Stomach (tissue), 4 donors: Measurements from ENCODE around the gene RPUSD4.

Experiments
- EP300 ChIP-seq: sonication (generic); formaldehyde crosslinking; IDR thresholded peaks from one replicate; pipeline ENCODE4 v1.6.1; 2017; ENCODE audit warnings: antibody characterized with exemption
- POLR2A ChIP-seq, 4 donors: fragments of 450-650 bp; IDR thresholded peaks; one replicate each; pipeline ENCODE4 v1.6.1; 2016; ENCODE audit warnings: antibody characterized with exemption in 4 of 4, control low read depth in 2 of 4, mild to moderate bottlenecking in 1 of 4, moderate library complexity in 1 of 4
- POLR2AphosphoS5 ChIP-seq, 3 donors: sonication (generic); formaldehyde crosslinking; IDR thresholded peaks; one replicate each; pipeline ENCODE4 v1.6.1; 2016; ENCODE audit warnings: antibody characterized with exemption in 3 of 3
- TF ChIP-seq, protein P1 (sequence below), 7 experiments: fragments of 450-650 bp in 4 of 7; fragments of 200-600 bp in 3 of 7; sonication (generic) in 3 of 7; IDR thresholded peaks; one replicate each; pipeline ENCODE4 v1.5.1; 2016 to 2019; ENCODE audit warnings: antibody characterized with exemption in 7 of 7, control low read depth in 2 of 7, mild to moderate bottlenecking in 1 of 7

DNA sequence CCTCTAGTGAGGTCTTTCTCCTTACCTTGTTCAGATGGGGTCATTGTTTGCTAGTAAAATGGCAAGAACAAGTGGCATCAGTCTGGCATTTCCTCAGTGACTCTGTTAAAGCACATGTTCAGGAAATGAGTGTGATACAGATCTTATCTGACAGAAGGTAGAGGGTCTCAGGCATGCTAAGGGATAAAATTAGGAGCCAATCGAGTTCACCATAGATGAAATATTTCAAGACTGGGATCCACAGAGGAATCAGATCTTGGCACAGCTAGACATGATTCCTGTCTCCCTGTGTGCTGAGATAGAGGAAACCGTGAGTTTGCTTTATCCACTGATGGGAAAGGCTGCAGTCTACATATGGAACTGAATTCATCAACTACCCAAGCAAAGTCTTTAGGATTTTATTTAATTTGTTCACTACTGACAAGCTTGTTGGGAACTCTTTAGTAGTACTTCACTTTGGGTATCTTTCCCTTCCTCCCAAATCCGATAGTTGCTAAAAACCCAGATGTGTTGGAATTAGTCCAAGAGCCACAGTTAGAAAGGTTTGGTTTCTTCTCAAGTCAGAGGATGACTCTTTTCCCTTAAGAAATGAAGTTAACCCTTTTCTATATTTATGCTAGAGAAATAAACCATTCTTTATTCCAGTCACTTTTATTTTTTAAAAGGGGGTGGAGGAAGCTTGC, 18.5 kb upstream of the RPUSD4 start:
- TF ChIP-seq POLR2AphosphoS5 (IDR thresholded peaks at IDR 0.05) (no peak), POLR2A (IDR thresholded peaks at IDR 0.05) (no peak), EP300 (no peak)
- TF ChIP-seq, protein P1, sequence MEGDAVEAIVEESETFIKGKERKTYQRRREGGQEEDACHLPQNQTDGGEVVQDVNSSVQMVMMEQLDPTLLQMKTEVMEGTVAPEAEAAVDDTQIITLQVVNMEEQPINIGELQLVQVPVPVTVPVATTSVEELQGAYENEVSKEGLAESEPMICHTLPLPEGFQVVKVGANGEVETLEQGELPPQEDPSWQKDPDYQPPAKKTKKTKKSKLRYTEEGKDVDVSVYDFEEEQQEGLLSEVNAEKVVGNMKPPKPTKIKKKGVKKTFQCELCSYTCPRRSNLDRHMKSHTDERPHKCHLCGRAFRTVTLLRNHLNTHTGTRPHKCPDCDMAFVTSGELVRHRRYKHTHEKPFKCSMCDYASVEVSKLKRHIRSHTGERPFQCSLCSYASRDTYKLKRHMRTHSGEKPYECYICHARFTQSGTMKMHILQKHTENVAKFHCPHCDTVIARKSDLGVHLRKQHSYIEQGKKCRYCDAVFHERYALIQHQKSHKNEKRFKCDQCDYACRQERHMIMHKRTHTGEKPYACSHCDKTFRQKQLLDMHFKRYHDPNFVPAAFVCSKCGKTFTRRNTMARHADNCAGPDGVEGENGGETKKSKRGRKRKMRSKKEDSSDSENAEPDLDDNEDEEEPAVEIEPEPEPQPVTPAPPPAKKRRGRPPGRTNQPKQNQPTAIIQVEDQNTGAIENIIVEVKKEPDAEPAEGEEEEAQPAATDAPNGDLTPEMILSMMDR (IDR thresholded peaks at IDR 0.05), result no peak
